GM19351 (cell line): ENCODE data around the gene KIF14.
"Not testable (repeated sequence)": the region's sequence is repeated elsewhere in the genome, so short reads cannot be mapped to it uniquely, and the experiment has no call there.

Experiments used
- ATAC-seq: cut with Tn5 transposase; IDR thresholded peaks from one replicate; pipeline ENCODE4 v1.9.1; 2021; ENCODE audit warnings: mild to moderate bottlenecking, moderate library complexity; ENCODE audit not compliant: unreplicated experiment

KIF14 gene

DNA sequence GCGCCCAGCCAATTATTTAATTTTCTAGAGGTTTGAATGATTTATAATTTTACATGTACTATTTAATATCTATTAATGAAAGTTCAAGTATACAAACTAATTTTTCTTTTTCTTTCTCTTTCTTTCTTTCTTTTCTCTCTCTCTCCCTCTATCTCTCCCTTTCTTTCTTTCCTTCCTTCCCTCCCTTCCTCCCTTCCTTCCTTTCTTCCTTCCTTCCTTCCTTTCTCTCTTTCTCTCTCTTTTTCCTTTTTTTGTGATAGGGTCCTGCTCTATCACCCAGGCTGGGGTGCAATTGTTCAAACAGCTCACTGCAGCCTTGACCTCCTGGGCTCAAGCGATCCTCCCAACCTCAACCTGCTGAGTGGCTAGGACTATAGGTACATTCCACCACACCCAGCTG, 16.1 kb upstream of the KIF14 start:
- no peak for ATAC-seq

DNA sequence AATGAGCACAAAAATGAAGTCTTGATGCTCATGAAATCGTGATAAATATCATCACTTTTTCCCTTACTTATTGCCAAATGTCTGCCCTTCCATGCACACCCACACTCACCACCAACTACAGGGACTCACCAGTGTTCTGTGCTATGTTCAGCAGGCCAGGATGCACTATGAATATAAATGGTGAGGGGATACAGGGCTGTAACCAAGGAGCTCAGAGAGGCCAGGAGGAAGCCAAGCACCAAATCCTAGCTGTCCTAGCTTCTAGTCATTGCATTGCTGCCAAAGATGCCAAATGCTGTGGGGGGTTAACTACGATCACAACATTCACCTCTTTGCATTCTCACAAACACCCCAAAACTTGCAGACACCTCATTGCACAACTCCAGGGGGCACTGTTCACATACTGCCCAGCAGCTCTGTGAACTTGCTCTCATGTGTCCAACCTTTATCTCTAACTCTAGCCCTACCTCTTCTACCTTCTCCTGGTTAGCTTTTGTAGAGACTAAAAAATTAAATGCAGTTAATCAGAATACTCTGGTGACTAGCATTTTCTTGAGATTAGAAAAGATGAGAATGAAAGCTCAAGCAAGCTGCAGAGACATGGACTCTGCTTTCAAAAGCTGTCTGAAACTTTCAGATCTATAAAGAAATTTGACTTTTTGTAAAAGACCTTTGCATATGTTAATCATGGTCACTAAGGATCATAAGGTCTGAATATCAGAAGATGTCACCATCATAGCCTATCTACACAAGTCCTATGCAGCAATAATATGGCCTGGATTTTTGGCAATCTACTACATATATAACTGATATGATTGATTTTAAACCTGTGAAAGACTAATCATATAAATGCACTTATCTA, 13.9 kb upstream of the KIF14 start:
- no peak for ATAC-seq

DNA sequence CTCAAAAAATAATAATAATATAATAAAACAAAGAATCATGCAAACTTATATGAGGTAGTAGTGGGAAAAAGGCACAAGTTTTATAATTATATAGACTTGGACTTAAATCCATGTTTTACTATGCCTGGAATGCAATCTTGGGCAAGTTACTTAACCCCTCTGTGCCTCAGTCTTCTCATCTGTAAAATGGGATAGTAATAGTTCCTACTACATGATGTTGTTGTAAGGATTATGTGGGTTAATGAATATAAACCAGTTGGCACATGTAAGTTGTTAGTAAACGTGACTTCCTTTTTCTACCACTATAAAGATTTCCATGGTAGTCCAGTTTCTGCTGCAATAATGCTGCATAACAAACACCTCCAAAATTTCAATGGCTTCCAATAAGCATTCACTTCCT, 10.8 kb upstream of the KIF14 start:
- no peak for ATAC-seq

DNA sequence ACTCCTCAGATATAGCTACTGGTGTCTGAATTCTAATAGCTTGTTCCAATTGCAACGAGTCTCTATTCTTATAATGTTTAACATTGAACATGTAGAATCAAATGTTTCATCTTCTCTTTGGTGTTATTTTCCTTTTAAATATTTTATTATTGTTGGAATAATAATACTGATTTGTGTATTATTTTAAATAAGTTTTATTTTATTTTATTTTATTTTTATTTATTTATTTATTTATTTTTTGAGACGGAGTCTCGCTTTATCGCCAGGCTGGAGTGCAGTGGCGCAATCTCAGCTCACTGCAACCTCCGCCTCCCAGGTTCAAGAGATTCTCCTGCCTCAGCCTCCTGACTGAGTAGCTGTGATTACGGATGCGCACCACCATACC, 10.0 kb upstream of the KIF14 start:
- not testable (repeated sequence) for ATAC-seq

DNA sequence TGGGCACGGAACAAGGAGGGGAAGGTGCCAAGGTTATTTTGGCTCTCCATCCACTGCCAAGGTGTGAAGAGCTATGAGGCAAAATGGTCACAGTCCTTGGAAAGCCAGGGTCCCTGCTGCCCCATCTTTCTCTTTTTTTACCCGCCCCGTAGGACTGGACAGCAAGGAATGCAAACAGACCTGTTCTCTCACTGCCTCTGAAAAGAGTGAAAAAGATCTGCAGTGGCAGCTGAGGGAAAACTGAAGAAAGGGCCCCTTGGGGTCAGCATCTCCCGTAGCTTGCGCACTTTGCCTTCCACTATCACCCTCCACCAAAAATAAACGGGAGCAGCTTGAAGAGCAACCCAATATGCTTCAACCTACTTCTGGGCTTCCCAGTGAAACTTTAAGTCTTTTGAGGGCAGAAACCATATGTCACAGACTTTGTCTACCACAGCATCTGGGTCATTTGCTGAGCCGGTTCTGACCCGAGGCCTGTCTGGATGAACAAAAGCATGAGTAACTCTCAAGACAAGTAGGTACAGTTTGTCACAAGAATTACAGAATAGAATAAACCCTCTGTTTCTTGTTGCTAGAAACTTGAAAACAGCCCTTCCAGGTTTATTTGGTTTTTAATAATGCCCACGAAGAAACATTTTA, 9.4 kb upstream of the KIF14 start:
- ATAC-seq, result no peak

DNA sequence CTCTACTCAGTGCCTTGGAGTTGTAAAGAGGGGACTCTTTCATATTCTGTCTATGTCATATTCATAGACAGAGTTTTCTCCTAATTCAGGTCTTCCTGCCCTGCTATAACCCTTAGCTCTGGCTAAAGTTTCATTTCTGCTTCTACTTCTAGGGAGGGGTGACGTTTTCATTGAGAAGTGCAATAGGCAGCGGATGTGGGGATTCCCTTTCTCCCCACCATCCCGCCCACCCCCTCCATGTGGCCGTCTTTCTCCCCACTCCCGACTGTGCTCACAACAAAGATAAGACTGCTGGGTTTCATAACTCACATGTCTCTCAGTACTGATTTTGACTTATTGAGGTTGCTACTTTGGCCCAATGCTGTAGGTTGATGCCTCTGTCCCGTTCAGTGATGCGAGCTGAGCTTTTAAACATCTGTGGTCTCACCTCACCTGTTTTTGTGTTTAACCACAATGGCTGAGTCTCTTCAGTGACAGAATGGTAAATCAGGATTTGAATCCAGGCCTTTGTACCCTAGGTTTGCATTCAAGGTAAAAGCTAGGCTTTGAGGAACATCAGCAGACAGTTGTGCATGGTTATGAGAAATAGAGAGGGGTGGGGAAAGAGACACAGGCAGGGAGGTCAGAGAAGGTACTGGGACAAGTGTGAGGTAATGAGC, 7.8 kb upstream of the KIF14 start:
- ATAC-seq, result peak; percentile 88

DNA sequence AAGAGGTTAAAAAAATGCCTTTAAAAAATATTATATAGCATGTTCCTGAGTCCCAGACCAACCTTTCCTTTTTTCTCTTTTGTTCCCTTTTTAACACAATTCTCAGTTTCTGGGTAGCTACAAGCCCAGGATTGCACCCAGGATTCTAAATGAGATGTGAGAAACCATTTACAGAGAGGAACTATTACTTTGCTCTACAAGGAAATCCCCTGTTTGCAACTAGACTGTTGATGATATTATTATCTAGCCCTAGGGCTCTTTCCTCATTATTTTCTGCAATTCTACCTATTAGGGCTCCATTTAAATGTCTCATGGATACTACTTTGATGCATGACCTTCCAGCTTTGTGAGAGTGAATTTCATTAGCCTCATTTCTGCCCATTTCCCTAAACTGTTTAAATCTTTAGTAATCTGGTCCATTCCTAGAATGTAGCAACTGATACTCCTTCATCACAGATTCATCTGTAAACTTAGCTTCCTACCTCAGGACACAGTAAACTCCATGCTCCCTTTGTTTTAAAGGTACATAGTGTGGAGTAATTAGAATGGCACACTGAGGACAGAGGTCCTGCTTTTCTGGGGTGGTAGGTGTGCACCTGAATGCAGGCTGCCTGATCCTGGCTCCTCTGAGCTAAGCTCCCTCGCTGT, 7.1 kb upstream of the KIF14 start:
- no peak for ATAC-seq

DNA sequence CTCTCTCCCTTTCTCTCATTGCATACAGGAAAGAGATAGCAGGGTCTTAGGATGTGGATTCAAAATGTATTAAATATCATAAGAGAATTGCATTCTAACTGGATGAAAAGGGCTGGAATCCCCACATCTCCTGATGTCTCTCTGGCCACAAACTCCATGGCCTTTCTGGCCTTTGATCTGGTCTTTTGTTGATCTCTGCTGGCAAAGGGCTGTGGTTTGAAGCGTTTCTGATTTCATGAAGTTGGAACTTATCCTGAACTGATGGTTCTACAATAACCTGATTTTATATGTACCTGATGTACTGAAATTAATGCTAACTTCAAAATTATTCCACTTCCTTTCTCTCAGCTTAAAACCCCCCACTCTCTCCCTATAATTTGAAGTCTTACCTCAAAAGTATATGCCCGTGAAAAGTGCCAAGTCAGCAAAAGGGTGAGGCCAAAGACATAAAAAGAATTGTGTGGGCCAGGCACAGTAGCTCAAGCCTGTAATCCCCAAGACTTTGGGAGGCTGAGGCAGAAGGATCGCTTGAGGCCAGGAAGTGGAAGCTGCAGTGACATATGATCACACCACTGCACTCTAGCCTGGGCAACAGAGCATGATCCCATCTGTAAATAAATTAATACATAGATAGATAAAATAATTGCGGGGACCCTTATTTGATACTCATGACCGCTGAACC, 6.4 kb upstream of the KIF14 start:
- no peak for ATAC-seq

DNA sequence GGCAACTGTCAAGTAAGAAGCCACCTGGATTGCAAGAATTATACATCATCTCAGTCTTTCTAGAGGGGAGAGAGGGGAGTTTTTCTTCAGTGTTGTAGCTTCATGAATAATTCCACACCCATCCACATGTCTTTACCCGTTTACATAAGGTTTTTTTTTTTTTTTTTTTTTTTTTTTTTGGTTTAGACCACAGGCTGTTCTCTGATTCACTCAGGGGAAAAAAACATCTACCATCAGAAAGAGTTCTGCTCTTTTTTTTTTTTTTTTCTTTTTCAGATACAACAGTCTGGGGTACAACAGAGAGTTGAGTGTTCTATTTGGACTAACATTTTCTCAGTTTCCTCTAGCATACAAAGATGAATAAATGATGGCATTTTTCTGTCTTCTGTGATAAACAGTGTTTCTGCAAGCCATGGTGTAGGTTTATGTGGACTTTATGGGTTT, 4.9 kb upstream of the KIF14 start:
- peak; percentile 14 for ATAC-seq

DNA sequence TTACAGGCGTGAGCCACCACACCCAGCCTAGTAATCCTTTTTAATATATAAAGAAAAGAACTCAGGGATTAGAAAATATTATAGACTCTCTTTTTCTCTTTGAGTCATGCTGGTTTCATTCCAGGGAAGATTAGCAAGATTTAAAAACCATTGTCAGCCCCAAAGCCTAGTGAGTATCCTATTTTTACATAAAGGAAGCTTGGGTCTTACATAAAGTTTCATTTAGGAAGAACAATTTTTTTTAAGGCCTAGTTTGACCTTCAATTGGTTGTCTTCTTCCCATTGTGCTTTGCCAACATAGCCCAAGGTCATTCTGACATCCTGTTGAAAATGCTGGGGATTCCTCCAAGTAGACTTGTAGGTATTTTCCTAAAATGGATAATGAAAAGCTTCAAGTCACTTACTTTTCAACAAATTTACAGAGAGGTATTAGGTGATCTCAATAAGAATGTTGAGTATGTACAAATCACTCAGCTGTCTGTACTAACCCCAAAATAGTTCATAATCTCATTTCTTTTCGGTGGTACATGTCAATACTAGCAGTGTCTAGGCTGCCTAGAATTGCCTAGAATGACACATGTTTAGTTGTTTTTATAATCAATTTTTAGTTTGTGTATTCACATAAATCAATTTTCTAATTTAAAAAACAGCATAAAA, 4.3 kb upstream of the KIF14 start:
- ATAC-seq, result no peak

DNA sequence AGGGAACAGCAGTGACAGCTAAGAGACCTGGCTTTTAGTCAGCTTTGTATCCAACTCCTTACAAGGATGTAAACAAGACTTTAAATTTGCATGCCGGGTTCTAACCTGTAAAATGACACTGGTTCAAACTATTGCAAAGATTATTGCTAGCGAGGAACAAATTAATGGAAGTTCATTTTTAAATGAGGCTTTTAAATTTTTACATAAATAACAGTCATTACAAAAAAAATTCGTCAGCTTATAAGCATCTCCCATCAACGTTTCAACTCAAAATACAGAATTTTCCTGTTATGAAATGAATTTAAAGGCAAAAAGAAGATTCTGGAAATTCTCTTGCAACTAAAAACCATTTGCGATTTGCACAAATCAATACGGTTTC, 668 bp downstream of the KIF14 start:
- no peak for ATAC-seq

DNA sequence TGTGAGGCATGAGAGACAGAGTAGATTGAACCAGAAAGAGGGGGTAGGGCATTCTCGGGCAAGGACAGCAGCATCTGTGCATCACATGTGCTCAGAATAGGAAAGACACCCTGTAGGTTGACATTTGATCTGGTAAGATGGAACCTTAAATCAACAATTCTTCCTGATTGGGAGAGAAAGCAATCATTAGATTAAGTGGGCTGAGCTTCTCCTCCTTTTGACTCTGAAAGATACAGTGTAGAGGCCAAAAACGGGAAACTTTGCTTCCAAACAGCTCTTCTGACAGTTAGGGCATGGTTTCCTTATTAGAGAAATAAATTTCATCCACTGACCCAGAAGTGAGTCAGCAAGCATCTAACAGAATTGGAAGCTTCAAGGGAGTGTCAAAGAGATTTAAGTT, 9.7 kb downstream of the KIF14 start:
- no peak for ATAC-seq

DNA sequence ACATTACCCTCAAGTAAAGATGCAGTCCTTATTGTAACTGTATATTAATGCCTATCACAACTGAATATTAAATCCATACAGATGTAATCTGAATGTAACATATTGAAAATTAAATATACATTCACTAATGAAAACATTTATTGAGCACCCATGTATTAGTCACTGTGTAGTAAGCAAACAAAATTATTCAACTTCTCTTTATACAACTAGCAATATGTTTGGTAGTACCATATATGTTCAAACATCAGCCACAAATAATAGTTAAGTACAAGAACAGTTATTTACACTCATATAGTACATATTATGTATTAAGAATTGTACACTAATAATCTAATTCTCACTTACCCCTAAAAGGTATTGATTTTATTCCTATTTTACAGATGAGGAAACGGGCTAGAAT, 17.9 kb downstream of the KIF14 start:
- ATAC-seq, result no peak

DNA sequence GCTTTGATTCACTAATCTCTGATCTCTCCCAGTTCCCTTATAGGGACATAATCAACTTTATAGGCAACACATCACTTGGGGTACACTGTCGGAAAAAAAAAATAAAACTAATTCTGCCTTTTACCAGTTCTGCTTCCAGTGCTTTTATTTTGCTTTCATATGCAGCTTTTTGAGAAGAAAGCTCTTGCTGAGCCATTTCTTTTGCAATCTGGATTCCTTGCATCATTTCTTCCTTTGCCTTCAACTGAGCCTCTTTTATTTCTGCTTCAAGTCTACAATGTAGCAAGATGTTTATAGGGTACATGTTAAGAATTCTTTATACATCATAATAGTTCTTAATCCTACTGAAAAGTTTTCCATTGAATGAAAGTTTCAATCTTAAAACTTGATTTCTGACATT, 30.6 kb downstream of the KIF14 start:
- ATAC-seq, result no peak

DNA sequence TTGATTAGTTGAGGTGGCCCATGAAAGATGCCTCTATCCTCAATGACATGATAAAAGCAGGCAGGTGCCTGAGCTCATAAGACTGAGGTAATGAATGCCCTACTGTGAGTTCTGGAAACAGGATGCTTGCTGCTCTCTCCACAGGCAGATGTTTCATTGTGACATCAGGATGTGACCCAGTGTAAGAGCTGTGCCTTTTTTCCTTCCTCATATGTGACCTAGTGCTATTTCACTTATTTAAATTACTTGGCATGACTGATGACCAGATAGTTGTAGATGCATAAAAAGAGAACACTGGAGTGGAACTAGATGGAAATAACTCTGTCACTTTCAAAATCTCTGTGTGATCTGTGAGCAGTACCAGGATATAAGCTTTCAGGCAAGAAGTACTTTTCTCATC, 31.9 kb downstream of the KIF14 start:
- ATAC-seq, result no peak

DNA sequence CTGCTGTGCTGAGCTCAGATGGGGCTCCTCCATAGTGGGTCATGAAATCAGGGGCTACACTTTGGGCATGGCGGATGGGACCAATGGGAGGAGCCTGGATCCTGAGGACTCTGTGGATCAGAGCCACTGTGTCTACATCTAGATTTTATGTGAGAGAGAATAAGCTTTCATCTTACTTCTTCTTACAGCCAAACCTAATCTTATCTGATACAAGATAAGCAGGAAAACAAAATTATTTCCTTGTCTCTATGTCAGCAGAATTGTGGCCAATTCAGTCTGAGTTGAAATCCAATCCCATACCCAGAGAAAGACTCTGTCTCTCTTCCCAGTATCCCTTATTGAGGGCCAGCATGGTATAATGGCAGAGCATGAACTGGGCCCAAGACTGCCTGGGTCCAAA, 56.2 kb downstream of the KIF14 start:
- no peak for ATAC-seq

DNA sequence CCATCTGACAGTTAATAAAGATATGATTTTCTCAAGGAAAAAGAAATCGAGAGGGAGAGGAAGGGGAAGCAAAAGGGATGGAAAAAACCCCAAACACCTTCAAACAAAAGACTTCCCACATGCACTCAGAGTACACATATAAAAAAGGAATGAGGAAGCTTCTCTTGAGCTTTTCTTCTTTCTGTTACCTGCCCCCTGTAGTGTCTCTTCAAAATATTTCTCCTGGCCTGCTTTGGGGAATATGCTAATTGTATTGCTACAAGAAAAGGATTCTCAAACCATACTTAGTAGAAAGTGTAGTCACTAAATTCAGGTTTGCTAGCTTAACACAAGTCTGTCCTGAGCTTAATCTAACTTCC, 58.7 kb downstream of the KIF14 start:
- peak; percentile 30 for ATAC-seq

DNA sequence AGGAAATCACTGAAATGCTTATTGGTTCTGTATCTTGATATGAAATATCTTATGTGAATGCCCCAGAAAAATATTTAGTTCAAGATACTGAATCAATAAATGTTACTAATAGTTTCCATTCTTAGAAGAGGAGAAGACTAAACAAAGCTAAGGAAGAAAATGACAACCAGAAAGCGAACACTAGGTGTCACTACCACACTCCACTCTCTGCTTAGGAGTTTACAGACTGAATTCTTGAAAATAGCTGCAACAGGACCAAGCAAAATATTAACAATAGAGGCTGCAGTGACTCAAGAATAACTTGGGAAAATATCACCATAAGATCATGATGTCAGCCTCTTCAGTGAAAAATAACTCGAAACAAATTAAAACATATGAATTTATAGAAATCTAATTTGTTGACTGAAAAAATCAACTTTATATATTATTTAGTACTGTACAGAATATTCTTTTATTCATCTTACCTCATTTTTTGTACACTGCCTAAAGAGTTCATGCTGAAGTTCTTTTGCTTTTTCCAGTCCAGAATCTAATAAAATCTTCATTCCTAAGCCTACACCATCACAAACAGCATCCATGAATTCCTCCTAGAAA, 61.6 kb downstream of the KIF14 start:
- no peak for ATAC-seq

DNA sequence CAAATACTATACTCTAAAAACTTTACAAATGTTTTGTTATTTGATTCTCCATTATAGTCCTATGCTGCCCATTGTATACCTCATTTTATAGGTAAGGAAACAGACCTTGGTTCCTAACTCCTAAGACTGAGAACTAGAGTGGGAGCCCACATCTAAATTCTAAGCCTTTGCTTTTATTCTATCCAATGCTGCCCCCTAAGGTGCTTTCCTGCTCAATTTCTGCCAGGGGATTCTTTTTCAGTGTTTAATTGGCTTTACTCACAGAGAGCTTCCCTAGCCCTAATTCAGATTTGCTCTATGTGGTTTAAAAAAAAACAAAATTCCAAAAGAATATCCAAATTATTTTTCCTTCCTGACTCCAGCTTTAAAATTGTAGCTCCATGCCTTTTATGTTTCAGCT, 64.5 kb downstream of the KIF14 start:
- no peak for ATAC-seq

DNA sequence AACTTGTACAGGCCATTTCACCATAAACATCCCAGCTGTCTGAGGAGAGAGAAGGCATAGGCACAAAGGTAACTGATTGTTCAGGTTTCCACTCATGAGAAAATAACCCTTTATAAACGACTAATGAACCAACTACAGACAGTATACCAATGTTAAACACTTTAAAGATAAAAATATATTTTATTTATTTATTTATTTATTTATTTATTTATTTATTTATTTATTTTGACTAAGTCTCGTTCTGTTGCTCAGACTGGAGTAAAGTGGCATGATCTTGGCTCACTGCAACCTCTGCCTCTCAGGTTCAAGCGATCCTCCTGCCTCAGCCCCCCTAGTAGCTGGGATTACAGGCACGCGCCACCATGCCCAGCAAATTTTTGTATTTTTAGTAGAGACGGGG, 67.8 kb downstream of the KIF14 start:
- ATAC-seq, result not testable (repeated sequence)
